PC-3 (cell line): Measurements from ENCODE around the gene PAEP.

Experiments used
- EZH2 ChIP-seq: fragments of 300-600 bp; sonication (generic); IDR thresholded peaks from one replicate; pipeline ENCODE4 v1.6.1; 2017; ENCODE audit warnings: antibody characterized with exemption, mild to moderate bottlenecking, low read length; ENCODE audit not compliant: unreplicated experiment
- EZH2phosphoT487 ChIP-seq: fragments of 300-600 bp; sonication (generic); IDR thresholded peaks from 2 replicates; pipeline ENCODE4 v1.6.1; 2018; ENCODE audit warnings: mild to moderate bottlenecking, antibody characterized with exemption, low read length, borderline replicate concordance
- TF ChIP-seq, protein P1 (sequence below): fragments of 300-600 bp; sonication (generic); conservative IDR thresholded peaks from 2 replicates; pipeline ENCODE4 v1.5.1; 2017; ENCODE audit warnings: antibody characterized with exemption, low read depth, mild to moderate bottlenecking, low read length

DNA sequence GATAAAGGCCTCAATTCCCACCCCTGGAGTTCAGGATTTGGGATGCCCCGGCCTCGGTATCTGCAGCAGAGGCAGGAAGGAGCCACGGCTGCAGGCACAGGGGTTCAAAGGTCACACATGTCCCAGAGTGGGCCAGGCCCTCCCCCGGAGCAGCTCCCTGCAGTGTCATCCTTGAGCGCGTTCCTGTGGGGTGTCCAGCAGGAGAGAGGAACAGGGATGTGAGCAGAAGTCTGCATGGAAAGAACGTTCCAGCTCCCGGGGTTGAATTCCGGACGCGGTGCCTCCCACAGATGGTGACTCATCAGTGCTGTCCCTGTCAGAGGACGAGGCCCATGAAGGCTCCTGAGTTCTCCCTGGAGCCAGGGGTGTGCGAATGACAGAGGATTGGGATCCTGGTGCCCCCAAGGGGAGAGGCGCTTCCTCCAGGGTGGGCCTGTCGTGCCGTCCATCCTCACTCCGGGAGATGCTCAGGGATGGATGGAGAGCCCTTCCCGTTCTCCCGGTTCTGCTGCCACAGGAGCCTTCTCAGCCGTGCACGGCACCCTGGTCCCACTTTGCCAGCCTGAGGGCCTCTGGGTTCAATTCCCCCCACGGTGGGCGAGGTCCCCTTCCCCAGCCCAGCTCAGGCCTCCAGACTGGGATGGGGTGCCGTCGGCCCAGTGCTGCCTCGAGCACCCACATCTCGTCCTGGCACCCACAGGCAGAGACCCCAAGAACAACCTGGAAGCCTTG, 37.3 kb upstream of the PAEP start:
- TF ChIP-seq EZH2 (no peak), EZH2phosphoT487 (no peak)
- TF ChIP-seq, protein P1, sequence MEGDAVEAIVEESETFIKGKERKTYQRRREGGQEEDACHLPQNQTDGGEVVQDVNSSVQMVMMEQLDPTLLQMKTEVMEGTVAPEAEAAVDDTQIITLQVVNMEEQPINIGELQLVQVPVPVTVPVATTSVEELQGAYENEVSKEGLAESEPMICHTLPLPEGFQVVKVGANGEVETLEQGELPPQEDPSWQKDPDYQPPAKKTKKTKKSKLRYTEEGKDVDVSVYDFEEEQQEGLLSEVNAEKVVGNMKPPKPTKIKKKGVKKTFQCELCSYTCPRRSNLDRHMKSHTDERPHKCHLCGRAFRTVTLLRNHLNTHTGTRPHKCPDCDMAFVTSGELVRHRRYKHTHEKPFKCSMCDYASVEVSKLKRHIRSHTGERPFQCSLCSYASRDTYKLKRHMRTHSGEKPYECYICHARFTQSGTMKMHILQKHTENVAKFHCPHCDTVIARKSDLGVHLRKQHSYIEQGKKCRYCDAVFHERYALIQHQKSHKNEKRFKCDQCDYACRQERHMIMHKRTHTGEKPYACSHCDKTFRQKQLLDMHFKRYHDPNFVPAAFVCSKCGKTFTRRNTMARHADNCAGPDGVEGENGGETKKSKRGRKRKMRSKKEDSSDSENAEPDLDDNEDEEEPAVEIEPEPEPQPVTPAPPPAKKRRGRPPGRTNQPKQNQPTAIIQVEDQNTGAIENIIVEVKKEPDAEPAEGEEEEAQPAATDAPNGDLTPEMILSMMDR = no peak
